Effector memory CD8-positive, alpha-beta T cell (primary cell): Measurements from ENCODE around the gene SLC26A5.
"Not testable (repeated sequence)": the region's sequence is repeated elsewhere in the genome, so short reads cannot be mapped to it uniquely, and the experiment has no call there.

Experiments
- ATAC-seq: fragments of 150-1000 bp; cut with Tn5 transposase; replicated peaks from 2 replicates; pipeline ENCODE4 v1.10.0; 2021; ENCODE audit warnings: mild to moderate bottlenecking, moderate library complexity
- DNase-seq, 3 experiments: peaks; one replicate each; pipeline ENCODE4 v3.0.0; 2021
- H3K27ac Mint-ChIP-seq, 2 donors: one replicate each; pipeline ENCODE4 v1.8.0; 2022; ENCODE audit warnings: mild to moderate bottlenecking in 2 of 2, mixed read lengths in 2 of 2, moderate library complexity in 2 of 2
- H3K27me3 Mint-ChIP-seq, 2 donors: one replicate each; pipeline ENCODE4 v1.8.0; 2022; ENCODE audit warnings: mixed read lengths in 2 of 2
- H3K36me3 Mint-ChIP-seq: one replicate; pipeline ENCODE4 v1.8.0; 2022; ENCODE audit warnings: mild to moderate bottlenecking, moderate library complexity, mixed read lengths; ENCODE audit not compliant: insufficient read depth
- H3K4me1 Mint-ChIP-seq, 2 donors: one replicate each; pipeline ENCODE4 v1.8.0; 2022; ENCODE audit warnings: low read depth in 2 of 2, mixed read lengths in 2 of 2
- H3K4me3 Mint-ChIP-seq, 2 donors: one replicate each; pipeline ENCODE4 v1.8.0; 2022; ENCODE audit warnings: mild to moderate bottlenecking in 2 of 2, mixed read lengths in 2 of 2, moderate library complexity in 2 of 2
- H3K9me3 Mint-ChIP-seq, 2 donors: one replicate each; pipeline ENCODE4 v1.8.0; 2022; ENCODE audit warnings: mixed read lengths in 2 of 2

Gene SLC26A5

DNA sequence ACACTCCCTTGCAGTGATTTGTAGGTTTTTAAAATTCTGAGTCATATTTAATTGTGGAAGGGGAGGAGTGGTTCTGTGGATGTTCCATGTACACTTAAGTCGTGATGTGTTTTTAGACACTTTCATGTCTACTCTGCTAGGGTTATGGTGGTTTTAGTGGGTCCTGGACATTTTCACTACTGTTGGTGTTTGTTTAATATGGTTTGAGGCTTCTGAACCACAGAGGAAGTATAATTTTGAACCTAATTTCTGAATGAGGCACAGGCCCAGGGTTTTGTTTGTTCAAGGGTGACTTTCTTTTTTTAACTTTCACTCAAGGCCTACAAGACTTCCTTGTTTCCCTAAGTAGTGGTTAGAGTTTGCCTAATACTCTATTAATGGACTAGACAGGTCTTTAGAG, 13.3 kb downstream of the SLC26A5 start:
- no peak overlapping the region for H3K4me3 Mint-ChIP-seq
- no peak for ATAC-seq

DNA sequence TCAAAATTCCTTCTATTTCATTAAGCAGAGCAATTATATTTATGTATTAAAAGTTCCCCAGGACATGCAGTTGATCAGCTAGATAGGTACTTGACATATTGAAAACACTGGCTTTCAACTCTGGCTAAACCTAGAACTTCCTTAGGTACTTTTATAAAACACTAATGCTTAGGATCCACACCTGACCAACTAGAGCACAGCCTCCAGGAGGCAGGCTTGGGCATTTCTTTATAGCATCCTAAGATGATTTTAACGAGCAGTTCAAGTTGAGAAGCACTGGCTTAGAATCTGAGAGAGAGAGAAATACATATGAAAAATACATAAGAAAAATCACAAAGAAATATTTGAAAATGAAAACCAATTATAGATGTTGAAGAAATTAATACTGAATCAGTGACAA, 20.8 kb downstream of the SLC26A5 start:
- Mint-ChIP-seq H3K9me3 (no peaks in the 10 kb centered on the region), H3K4me1 (no peaks in the 10 kb centered on the region), H3K27me3 (peaks cover 8 to 17% of the 10 kb centered on the region in 2 donors), H3K4me3 (no peak overlapping the region), H3K27ac (no peak overlapping the region), H3K36me3 (no peaks in the 10 kb centered on the region)
- ATAC-seq (no peak), DNase-seq (no peak)

More for the DNA sequence above, 13.3 kb downstream of the SLC26A5 start:
- no peak for DNase-seq
- H3K4me1 Mint-ChIP-seq: no peaks in the 10 kb centered on the region
- no peak overlapping the region for H3K27ac Mint-ChIP-seq
- H3K36me3 Mint-ChIP-seq: no peaks in the 10 kb centered on the region
- no peaks in the 10 kb centered on the region for H3K9me3 Mint-ChIP-seq
- peaks cover 0 to 31% of the 10 kb centered on the region in 2 donors for H3K27me3 Mint-ChIP-seq

DNA sequence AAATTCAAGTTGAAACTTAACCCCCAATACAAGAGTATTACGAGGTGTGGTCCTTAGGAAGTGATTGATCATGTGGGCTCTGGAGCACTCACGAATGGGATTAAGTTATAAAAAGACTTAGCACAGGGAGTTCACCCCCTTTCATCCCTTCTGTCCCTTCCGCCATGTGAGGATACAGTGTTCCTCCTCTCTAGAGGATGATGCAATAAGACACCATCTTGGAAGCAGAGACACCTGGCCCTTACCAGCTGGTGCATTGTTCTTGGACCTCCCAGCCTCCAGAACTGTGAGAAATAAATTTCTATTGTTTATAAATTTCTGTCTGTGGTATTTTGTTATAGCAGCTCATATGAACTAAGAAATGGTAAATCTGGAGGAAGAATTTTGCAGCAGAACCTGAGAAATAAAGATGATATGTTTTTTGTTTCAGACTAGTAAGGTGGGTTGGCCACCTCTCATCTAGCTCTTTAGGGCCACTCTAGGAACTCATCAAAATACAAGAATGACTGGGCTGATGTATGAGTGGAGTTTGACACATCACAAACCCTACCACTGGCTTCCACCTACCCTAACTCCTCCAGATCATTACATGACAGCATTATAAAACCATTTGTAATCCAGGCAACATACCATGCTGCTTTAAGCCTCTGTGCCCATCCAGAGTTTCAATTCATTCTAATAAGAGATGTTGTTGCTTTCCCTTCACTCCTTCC, 22.4 kb downstream of the SLC26A5 start:
- no peaks in the 10 kb centered on the region for H3K9me3 Mint-ChIP-seq
- ATAC-seq (no peak), DNase-seq (no peak)
- H3K4me3 Mint-ChIP-seq: no peak overlapping the region
- H3K27me3 Mint-ChIP-seq: peaks cover 17 to 24% of the 10 kb centered on the region in 2 donors
- no peaks in the 10 kb centered on the region for H3K36me3 Mint-ChIP-seq
- H3K27ac Mint-ChIP-seq: no peak overlapping the region
- H3K4me1 Mint-ChIP-seq: no peaks in the 10 kb centered on the region

DNA sequence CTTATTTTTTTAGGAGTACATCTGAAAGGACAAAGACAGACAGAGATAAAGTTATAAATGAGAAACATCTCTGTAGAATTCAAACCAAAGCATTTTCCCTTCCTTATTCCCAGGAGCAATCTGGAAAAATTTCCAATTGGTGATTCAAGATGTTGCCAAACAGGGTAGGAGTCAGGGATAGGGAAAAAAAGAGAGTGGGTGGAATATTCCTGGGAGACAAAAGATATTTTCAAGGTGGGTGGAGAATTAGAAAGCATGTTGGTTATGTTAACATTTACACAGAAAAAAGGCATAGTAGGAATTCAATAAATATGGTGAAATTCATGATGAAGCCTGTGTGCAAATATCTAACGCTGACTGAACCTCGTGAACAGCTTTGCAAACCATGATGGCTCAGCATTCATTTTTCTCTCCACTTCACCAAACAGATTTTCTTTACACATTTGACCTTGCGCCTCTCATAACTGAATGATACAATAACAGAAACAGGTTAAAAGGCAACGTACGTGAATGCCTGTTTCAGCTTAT, 25.1 kb downstream of the SLC26A5 start:
- Mint-ChIP-seq H3K36me3 (no peaks in the 10 kb centered on the region), H3K27me3 (peaks cover 27 to 37% of the 10 kb centered on the region in 2 donors), H3K4me1 (no peaks in the 10 kb centered on the region), H3K9me3 (no peaks in the 10 kb centered on the region), H3K27ac (no peak overlapping the region), H3K4me3 (no peak overlapping the region)
- ATAC-seq (no peak), DNase-seq (no peak)

DNA sequence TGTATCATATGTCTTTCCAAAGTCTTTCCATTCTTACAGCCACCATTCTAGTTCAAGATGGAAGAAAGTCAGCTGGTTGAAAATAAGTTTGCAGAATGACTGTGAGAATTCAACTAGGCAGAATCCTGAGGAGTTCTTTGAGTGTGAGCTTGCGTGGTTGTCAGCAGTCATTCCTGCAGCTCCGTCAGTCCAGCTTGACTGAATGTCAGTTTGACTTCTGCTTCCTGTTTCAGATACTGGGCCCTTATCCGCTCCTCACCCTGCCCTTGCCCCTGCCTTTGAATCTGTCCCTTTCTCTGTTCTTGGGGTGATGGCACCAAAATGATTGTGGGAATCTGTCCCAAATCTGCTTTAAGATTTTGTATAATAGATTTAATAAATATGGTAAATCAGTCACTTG, 27.8 kb downstream of the SLC26A5 start:
- DNase-seq (no peak), ATAC-seq (no peak)
- Mint-ChIP-seq H3K9me3 (no peaks in the 10 kb centered on the region), H3K27ac (no peak overlapping the region), H3K27me3 (peaks cover 37 to 43% of the 10 kb centered on the region in 2 donors), H3K4me3 (no peak overlapping the region), H3K4me1 (no peaks in the 10 kb centered on the region), H3K36me3 (no peaks in the 10 kb centered on the region)

DNA sequence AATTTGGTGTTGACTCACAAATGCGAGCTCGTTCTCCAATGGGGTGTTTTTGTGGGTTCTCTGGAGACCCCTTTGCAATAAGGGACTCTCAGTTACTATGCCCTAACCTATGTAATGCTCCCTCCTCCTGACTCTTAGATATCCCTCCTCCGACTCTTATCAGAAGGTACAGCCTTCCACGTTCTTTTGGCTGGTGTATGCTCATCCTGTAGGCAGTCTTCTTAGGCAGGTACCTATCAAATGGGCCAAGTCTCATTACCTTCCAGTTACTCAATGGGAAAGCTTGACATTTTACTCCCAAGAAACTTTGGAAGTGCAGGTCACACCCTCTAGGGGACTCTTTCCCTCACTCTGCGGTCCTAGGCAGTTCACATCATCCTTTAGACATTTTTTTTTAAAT, 32.6 kb downstream of the SLC26A5 start:
- H3K4me3 Mint-ChIP-seq: no peak overlapping the region
- no peaks in the 10 kb centered on the region for H3K36me3 Mint-ChIP-seq
- no peak overlapping the region for H3K27ac Mint-ChIP-seq
- H3K4me1 Mint-ChIP-seq: no peaks in the 10 kb centered on the region
- H3K9me3 Mint-ChIP-seq: no peaks in the 10 kb centered on the region
- DNase-seq (no peak), ATAC-seq (no peak)
- peaks cover 36 to 48% of the 10 kb centered on the region in 2 donors for H3K27me3 Mint-ChIP-seq

DNA sequence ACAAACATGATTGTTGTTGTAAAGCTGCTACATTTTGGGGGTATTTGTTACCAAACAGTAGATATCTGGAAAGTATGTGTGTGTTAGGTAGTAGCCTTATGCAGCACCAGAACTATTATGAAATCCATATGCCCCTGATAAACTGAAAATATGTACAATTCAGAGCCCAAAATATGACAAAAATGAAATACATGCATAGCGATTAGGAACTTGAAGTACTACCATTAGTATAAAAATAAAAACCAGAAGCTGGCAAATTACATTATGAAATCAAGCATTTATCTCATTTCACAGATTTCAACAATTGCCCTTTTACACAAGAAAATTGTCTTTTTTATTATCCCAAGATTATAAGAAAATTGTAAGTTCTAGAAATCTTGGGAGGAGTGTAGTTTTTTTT, 33.9 kb downstream of the SLC26A5 start:
- DNase-seq: no peak
- no peak for ATAC-seq
- Mint-ChIP-seq H3K36me3 (no peaks in the 10 kb centered on the region), H3K4me3 (no peak overlapping the region), H3K4me1 (no peaks in the 10 kb centered on the region), H3K9me3 (no peaks in the 10 kb centered on the region), H3K27ac (no peak overlapping the region), H3K27me3 (peaks cover 24 to 39% of the 10 kb centered on the region in 2 donors)

DNA sequence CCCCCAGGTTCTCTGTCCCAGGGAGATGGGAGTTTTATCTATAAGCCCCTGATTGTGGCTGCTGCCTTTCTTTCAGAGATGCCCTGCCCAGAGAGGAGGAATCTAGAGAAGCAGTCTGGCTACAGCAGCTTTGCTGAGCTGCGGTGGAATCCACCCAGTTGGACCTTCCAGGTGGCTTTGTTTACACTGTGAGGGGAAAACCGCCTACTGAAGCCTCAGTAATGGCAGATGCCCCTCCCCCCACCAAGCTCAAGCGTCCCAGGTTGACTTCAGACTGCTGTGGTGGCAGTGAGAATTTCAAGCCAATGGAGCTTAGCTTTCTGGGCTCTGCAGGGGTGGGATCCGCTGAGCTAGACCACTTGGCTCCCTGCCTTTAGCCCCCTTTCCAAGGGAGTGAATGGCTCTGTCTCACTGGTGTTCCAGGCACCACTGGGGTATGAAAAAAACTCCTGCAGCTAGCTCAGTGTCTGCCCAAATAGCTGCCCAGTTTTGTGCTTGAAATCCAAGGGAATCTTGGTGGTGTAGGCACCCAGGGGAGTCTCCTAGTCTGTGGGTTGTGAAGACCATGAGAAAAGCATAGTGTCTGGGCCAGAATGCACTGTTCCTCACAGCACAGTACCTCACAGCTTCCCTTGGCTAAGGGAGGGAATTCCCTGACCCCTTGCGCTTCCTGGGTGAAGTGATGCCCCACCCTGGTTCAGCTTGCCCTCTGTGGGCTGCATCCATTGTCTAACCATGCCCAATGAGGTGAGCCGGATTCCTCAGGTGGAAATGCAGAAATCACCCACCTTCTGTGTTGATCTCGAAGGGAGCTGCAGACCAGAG, 40.0 kb downstream of the SLC26A5 start:
- H3K9me3 Mint-ChIP-seq, DNase-seq, ATAC-seq, H3K4me3 Mint-ChIP-seq, H3K27ac Mint-ChIP-seq, H3K4me1 Mint-ChIP-seq, H3K36me3 Mint-ChIP-seq: not testable (repeated sequence)
- peaks cover 23 to 41% of the 10 kb centered on the region in 2 donors for H3K27me3 Mint-ChIP-seq

DNA sequence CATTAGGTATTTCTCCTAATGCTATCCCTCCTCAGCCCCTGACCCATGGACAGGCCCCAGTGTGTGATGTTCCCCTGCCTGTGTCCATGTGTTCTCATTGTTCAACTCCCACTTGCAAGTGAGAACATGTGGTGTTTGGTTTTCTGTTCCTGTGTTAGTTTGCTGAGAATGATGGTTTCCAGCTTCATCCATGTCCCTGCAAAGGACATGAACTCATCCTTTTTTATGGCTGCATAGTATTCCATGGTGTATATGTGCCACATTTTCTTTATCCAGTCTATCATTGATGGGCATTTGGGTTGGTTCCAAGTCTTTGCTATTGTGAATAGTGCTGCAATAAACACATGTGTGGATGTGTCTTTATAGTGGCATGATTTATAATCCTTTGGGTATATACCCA, 46.3 kb downstream of the SLC26A5 start:
- DNase-seq, H3K4me3 Mint-ChIP-seq, ATAC-seq, H3K4me1 Mint-ChIP-seq, H3K9me3 Mint-ChIP-seq, H3K36me3 Mint-ChIP-seq, H3K27ac Mint-ChIP-seq: not testable (repeated sequence)
- peaks cover 24 to 26% of the 10 kb centered on the region in 2 donors for H3K27me3 Mint-ChIP-seq

DNA sequence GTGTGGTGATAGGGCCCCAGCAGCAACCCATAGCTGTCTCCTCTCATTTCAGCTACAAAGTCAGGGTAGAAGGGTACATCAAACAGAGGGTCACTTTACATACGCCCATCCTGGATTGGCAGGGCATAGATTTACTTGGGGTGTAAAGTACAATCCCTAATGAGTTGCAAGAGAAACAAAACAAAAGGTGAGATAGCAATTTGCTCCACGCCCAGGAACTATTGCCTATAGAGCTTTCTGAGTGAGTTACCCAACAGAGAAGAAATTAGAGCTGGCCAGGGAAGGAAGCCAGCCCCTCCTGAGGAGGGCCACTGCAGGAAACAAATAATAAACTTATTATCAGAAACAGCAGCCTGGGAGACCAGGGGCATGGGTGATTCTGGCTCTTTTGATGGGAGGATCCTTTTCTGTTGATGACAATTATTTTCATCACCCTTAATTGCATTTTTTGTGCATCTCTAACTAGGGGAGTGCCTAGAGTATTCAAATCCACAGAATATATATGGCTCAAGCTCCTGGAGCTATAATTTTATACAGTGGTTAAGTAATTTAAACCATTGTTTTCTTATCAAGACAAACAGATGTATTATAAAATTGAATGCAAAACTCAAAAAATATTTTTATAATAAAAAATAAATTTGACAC, 47.4 kb downstream of the SLC26A5 start:
- no peaks in the 10 kb centered on the region for H3K4me1 Mint-ChIP-seq
- H3K4me3 Mint-ChIP-seq: no peak overlapping the region
- no peak overlapping the region for H3K27ac Mint-ChIP-seq
- no peak for DNase-seq
- H3K36me3 Mint-ChIP-seq: no peaks in the 10 kb centered on the region
- ATAC-seq: no peak
- no peaks in the 10 kb centered on the region for H3K9me3 Mint-ChIP-seq
- peaks cover 20 to 26% of the 10 kb centered on the region in 2 donors for H3K27me3 Mint-ChIP-seq

DNA sequence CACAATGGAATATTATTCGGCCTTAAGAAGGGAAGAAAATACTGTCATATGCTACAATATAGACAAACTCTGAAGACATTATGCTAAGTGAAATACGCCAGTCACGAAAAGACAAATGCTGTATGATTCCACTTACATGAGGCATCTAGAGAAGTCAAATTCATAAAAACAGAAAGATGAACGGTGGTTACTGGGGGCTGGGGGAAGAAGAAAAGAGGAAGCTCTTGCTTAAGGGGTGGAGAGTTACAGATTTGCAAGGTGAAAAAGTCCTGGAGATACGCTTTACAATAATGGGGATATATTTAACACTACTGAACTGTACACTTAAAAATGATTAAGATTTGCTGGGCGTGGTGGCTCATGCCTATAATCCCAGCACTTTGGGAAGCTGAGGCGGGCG, 49.5 kb downstream of the SLC26A5 start:
- no peak overlapping the region for H3K4me3 Mint-ChIP-seq
- H3K36me3 Mint-ChIP-seq: no peaks in the 10 kb centered on the region
- peaks cover 11 to 29% of the 10 kb centered on the region in 2 donors for H3K27me3 Mint-ChIP-seq
- H3K9me3 Mint-ChIP-seq: no peaks in the 10 kb centered on the region
- DNase-seq (no peak), ATAC-seq (no peak)
- H3K27ac Mint-ChIP-seq: peak overlapping the region in 1 of 2 donors; percentile 7
- H3K4me1 Mint-ChIP-seq: no peaks in the 10 kb centered on the region

DNA sequence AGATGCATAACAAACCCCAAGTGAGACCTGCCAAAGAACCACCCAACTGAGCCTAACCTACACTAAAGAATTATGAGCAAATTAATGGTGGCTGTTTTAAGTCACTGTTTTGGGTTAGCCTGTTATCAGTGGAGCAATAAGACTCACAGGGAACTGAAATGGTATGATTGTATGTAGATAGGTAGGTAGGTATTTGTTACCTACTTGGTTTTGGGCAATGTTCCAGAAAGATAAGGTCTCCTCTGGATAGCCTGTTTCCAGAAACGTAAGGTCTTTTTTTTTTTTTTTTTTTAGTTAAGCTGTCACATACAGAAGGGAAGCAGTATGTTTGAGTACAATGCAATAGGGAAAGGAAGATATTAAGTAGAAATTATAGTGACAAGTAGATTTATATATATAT, 50.9 kb downstream of the SLC26A5 start:
- H3K4me1 Mint-ChIP-seq: no peaks in the 10 kb centered on the region
- H3K36me3 Mint-ChIP-seq: no peaks in the 10 kb centered on the region
- DNase-seq (no peak), ATAC-seq (no peak)
- H3K27me3 Mint-ChIP-seq: peaks cover 22 to 42% of the 10 kb centered on the region in 2 donors
- H3K27ac Mint-ChIP-seq: no peak overlapping the region
- H3K9me3 Mint-ChIP-seq: no peaks in the 10 kb centered on the region
- H3K4me3 Mint-ChIP-seq: no peak overlapping the region

DNA sequence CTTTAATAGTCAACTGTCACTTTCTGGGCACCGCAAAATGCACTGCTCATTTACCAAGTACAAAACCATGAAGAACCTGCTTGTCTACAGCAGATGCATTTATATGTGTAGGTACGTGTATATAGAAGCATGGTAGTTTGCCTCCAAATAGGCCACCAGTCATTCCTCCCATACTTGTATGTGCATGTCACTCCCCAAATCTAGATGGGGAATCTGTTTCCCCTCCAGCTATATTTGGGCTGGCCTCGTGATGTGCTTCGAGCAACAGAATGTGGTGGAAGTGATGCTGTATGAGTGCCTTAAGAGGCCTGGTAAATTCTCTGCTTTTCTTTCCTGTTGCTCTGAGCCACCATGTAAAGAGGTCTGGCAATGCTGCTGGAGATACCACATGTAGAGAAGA, 51.4 kb downstream of the SLC26A5 start:
- Mint-ChIP-seq H3K4me1 (no peaks in the 10 kb centered on the region), H3K9me3 (no peaks in the 10 kb centered on the region), H3K36me3 (peaks cover 2% of the 10 kb centered on the region), H3K27me3 (peaks cover 28 to 47% of the 10 kb centered on the region in 2 donors), H3K4me3 (no peak overlapping the region), H3K27ac (no peak overlapping the region)
- no peak for ATAC-seq
- DNase-seq: no peak
